ENCODE data around the gene MAGI1. TPM values are rescaled to one million over a fixed set of nuclear protein-coding genes. Genes with fewer than 3 reads are reported as not detected.

The MAGI1 gene
- total RNA-seq, 2 donors from 2014 or later = 37.5 to 51.6 TPM

DNA sequence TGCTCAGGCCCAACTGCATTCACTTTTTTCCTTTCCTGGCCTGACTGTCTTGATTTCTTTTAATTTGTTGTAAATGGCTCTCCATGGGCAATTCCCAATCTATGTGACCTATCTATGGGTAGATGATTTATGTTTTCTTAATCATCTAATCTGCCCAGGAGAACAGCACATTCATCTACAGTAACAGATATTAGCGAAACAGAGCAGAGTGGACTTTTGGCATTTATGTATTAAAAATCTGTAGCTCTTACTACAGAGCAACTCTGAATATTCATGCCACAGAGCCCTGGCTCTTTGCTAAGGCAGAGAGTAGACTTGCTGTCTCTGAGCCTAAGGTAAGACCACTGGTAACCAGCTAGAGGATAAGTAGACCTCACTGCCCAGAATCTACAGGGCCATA, 676.0 kb downstream of the MAGI1 start:
- Histone ChIP-seq H3K27ac (no peak overlapping the region), H3K4me1 (replicated peaks) (no peaks in the 10 kb centered on the region), H3K36me3 (no peaks in the 10 kb centered on the region), H3K9me3 (no peaks in the 10 kb centered on the region), H3K4me3 (no peak overlapping the region), H3K27me3 (replicated peaks; ENCODE audit: insufficient read depth) (no peaks in the 10 kb centered on the region)
- intact Hi-C loops (cut with DNase I) = no loop called here
- TF ChIP-seq CTCF (IDR thresholded peaks at IDR 0.05) (no peak), POLR2AphosphoS5 (IDR thresholded peaks at IDR 0.05) (no peak)
- WGBS = 95% methylated on average over 1 of the region's 1 CpG
- DNase-seq (ENCODE audit: low spot score) = no peak

GRCh38 chr3:65361448-65361847, 677.3 kb downstream of the MAGI1 start:
- no peaks in the 10 kb centered on the region for H3K4me1 ChIP-seq (replicated peaks)
- no peak overlapping the region for H3K4me3 ChIP-seq
- intact Hi-C loops (cut with DNase I) = no loop called here
- H3K9me3 ChIP-seq = no peaks in the 10 kb centered on the region
- 58% methylated on average over 2 of the region's 2 CpGs for whole genome bisulfite sequencing
- H3K27me3 ChIP-seq (replicated peaks; ENCODE audit: insufficient read depth) = no peaks in the 10 kb centered on the region
- peak overlapping the region in 1 of 2 donors; percentile 12 for H3K27ac ChIP-seq
- no peaks in the 10 kb centered on the region for H3K36me3 ChIP-seq
- DNase-seq (ENCODE audit: low spot score) = no peak
- TF ChIP-seq POLR2AphosphoS5 (IDR thresholded peaks at IDR 0.05) = no peak
- TF ChIP-seq POLR2A (IDR thresholded peaks at IDR 0.05) = no peak
- TF ChIP-seq CTCF (IDR thresholded peaks at IDR 0.05) = no peak

- no peaks in the 10 kb centered on the region for H3K27me3 ChIP-seq (replicated peaks; ENCODE audit: insufficient read depth)
- no peak overlapping the region for H3K27ac ChIP-seq
- H3K36me3 ChIP-seq = no peaks in the 10 kb centered on the region
- intact Hi-C loops (cut with DNase I) = no loop called here
- TF ChIP-seq POLR2A (IDR thresholded peaks at IDR 0.05) = no peak
- no peak for TF ChIP-seq CTCF (IDR thresholded peaks at IDR 0.05)
- no peak for TF ChIP-seq POLR2AphosphoS5 (IDR thresholded peaks at IDR 0.05)
- H3K4me1 ChIP-seq (replicated peaks) = no peaks in the 10 kb centered on the region
- 64% methylated on average over 74 of the region's 74 CpGs for WGBS
- H3K4me3 ChIP-seq = peak overlapping the region in 1 of 2 donors; percentile 6
- no peak for DNase-seq (ENCODE audit: low spot score)
- H3K9me3 ChIP-seq = no peaks in the 10 kb centered on the region
These were observed 682.1 kb downstream of the MAGI1 start for GRCh38 chr3:65356331-65357248.

DNA sequence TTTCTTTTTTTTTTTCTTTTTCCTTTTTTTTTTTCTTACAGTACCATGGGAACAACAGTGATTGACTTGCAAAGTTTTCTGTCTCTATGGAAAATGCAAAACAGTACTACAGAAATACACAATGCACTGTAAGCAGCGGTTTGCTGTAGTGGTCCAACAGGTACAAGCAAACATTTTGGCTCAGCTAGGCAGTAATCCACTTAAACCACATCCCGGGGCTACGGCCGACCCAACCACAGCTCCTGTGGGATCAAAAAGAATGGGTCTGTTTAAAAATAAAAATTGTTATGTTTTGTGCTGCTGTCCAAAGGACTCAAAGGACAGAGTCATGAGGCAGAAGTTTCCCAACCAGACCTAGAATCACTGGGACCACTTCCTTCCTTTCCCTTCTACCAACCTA, 683.8 kb downstream of the MAGI1 start:
- WGBS = 85% methylated on average over 4 of the region's 4 CpGs
- no peak for DNase-seq (ENCODE audit: low spot score)

More for the DNA sequence above, 683.8 kb downstream of the MAGI1 start:
- no peak for TF ChIP-seq POLR2A (IDR thresholded peaks at IDR 0.05)
- no peak for TF ChIP-seq CTCF (IDR thresholded peaks at IDR 0.05)
- TF ChIP-seq POLR2AphosphoS5 (IDR thresholded peaks at IDR 0.05) = no peak
- no peaks in the 10 kb centered on the region for H3K9me3 ChIP-seq
- no peaks in the 10 kb centered on the region for H3K27me3 ChIP-seq (replicated peaks; ENCODE audit: insufficient read depth)
- no peaks in the 10 kb centered on the region for H3K36me3 ChIP-seq
- H3K4me3 ChIP-seq = no peak overlapping the region
- H3K4me1 ChIP-seq (replicated peaks) = no peaks in the 10 kb centered on the region
- no peak overlapping the region for H3K27ac ChIP-seq
- intact Hi-C loops (cut with DNase I) = no loop called here

All from prostate gland (tissue), 2 donors.